Testis (tissue), 2 donors: ENCODE results near the gene SOS2.

Source experiments
- CTCF ChIP-seq, 3 experiments: fragments of 450-650 bp in 2 of 3; fragments of 200-600 bp in 1 of 3; sonication (generic) in 1 of 3; IDR thresholded peaks; one replicate each; pipeline ENCODE4 v1.5.1; 2016 to 2019; ENCODE audit warnings: antibody characterized with exemption in 3 of 3, mild to moderate bottlenecking in 2 of 3, moderate library complexity in 1 of 3
- POLR2A ChIP-seq: fragments of 450-650 bp; IDR thresholded peaks from one replicate; pipeline ENCODE4 v1.6.1; 2017; ENCODE audit warnings: antibody characterized with exemption, mild to moderate bottlenecking, moderate library complexity

- TF ChIP-seq CTCF (IDR thresholded peaks at IDR 0.05) (no peak), POLR2A (no peak)
Measured at GRCh38 chr14:50095895-50096294, 135.5 kb downstream of the SOS2 start.
